A549 (cell line): ENCODE results near the gene IRGQ. TPM values are rescaled to one million over a fixed set of nuclear protein-coding genes. Genes with fewer than 3 reads are reported as not detected.
A peak's percentile ranks its signal among the peaks of the same experiment; 100 is the strongest.

Source experiments
- ATAC-seq, 2 experiments: fragments of 200-7000 bp in 1 of 2; fragments of >200 bp in 1 of 2; cut with Nextera tagmentation in 1 of 2; cut with Tn5 transposase in 1 of 2; 3 replicates each; pipeline versions ENCODE4 v1.8.0 to v1.9.1; 2018 to 2020; ENCODE audit warnings: mild to moderate bottlenecking in 1 of 2, moderate library complexity in 1 of 2
- CTCF ChIA-PET: fragments of 300-600 bp; sonication (Branson Sonifier 250); formaldehyde crosslinking; extraction: SDS; loops from one replicate; lab custom pipeline; 2021; ENCODE audit warnings: antibody characterized with exemption, inconsistent platforms; lab: Yijun Ruan, JAX
- POLR2A ChIA-PET: fragments of 350-600 bp; formaldehyde crosslinking; extraction: SDS; loops from one replicate; lab custom pipeline; 2021; ENCODE audit warnings: antibody characterized with exemption, inconsistent platforms; lab: Yijun Ruan, JAX
- DNase-seq, 2 experiments: peaks; one replicate each; pipeline versions ENCODE4 v3.0.0 to v3.0.0-alpha.2; 2011 to 2016; ENCODE audit warnings: low read depth in 1 of 2, low spot score in 1 of 2
- FAIRE-seq: peaks from 2 replicates; lab custom pipeline; 2011; peaks lifted over from hg19 to GRCh38; lab: Jason Lieb, UNC
- H3K27ac ChIP-seq, 2 experiments: fragments of >200 bp; sonication (Bioruptor Twin); formaldehyde crosslinking; 3 replicates each; pipeline ENCODE4 v1.5.1; 2016 to 2017
- H3K4me1 ChIP-seq: fragments of >200 bp; sonication (Bioruptor Twin); formaldehyde crosslinking; 3 replicates; pipeline ENCODE4 v1.6.1; 2016
- H3K4me2 ChIP-seq: fragments of >200 bp; sonication (Bioruptor Twin); formaldehyde crosslinking; 3 replicates; pipeline ENCODE4 v1.6.1; 2016
- H3K4me3 ChIP-seq: fragments of >200 bp; sonication (Bioruptor Twin); formaldehyde crosslinking; 3 replicates; pipeline ENCODE4 v1.5.1; 2016
- H3K9me3 ChIP-seq: fragments of >200 bp; sonication (Bioruptor Twin); formaldehyde crosslinking; 3 replicates; pipeline ENCODE4 v1.6.1; 2016
- ATOH8 ChIP-seq: fragments of 250-450 bp; sonication (Bioruptor Pico); IDR thresholded peaks from 2 replicates; pipeline ENCODE4 v1.5.0; 2020; ENCODE audit warnings: low read depth, mild to moderate bottlenecking, moderate library complexity
- BCL3 ChIP-seq: fragments of >200 bp; sonication (Bioruptor Twin); formaldehyde crosslinking; IDR thresholded peaks from 3 replicates; pipeline ENCODE4 v1.6.1; 2016
- CTCF ChIP-seq: fragments of >200 bp; sonication (Bioruptor Twin); formaldehyde crosslinking; IDR thresholded peaks from 3 replicates; pipeline ENCODE4 v1.5.1; 2016
- EHF ChIP-seq: fragments of 250-450 bp; sonication (Bioruptor Pico); IDR thresholded peaks from 2 replicates; pipeline ENCODE4 v1.5.0; 2020; ENCODE audit warnings: mild to moderate bottlenecking
- ELK1 ChIP-seq: fragments of 150-350 bp; IDR thresholded peaks from 2 replicates; pipeline ENCODE4 v1.6.1; 2014; ENCODE audit warnings: low read depth, mild to moderate bottlenecking, low read length
- KDM1A ChIP-seq: fragments of 200-600 bp; sonication (generic); IDR thresholded peaks from 2 replicates; pipeline ENCODE4 v1.6.1; 2016; ENCODE audit warnings: low read depth, mild to moderate bottlenecking
- KDM5A ChIP-seq: fragments of 200-600 bp; sonication (generic); IDR thresholded peaks from 2 replicates; pipeline ENCODE4 v1.6.1; 2016; ENCODE audit warnings: antibody characterized with exemption, mild to moderate bottlenecking
- MAFK ChIP-seq: fragments of 450-650 bp; IDR thresholded peaks from 2 replicates; pipeline ENCODE4 v1.6.1; 2014; ENCODE audit not compliant: partially characterized antibody
- MAZ ChIP-seq: fragments of 150-350 bp; IDR thresholded peaks from 2 replicates; pipeline ENCODE4 v1.6.1; 2014; ENCODE audit warnings: antibody characterized with exemption, low read depth, low read length, borderline replicate concordance
- MYC ChIP-seq: IDR thresholded peaks from 2 replicates; pipeline ENCODE4 v1.6.1; 2012; ENCODE audit warnings: mild to moderate bottlenecking, inconsistent platforms, low read length, improper control_type of control experiment, borderline replicate concordance
- PBX3 ChIP-seq: IDR thresholded peaks from 2 replicates; pipeline ENCODE4 v1.6.1; 2012
- RAD21 ChIP-seq, 2 experiments: fragments of >200 bp in 1 of 2; sonication (Bioruptor Twin) in 1 of 2; formaldehyde crosslinking in 1 of 2; IDR thresholded peaks in 1 of 2; conservative IDR thresholded peaks in 1 of 2; 2 replicates in 1 of 2; 3 replicates in 1 of 2; pipeline ENCODE4 v1.6.1; 2012 to 2018; ENCODE audit warnings: inconsistent platforms in 1 of 2
- RCOR1 ChIP-seq: fragments of 150-350 bp; IDR thresholded peaks from 2 replicates; pipeline ENCODE4 v1.6.1; 2014; ENCODE audit warnings: antibody characterized with exemption, low read length, low read depth
- REST ChIP-seq: fragments of 200-600 bp; sonication (generic); IDR thresholded peaks from 2 replicates; pipeline ENCODE4 v1.6.1; 2016; ENCODE audit warnings: antibody characterized with exemption, mild to moderate bottlenecking, moderate library complexity
- RNF2 ChIP-seq: fragments of 200-600 bp; sonication (generic); IDR thresholded peaks from 2 replicates; pipeline ENCODE4 v1.6.1; 2016; ENCODE audit warnings: low read depth, mild to moderate bottlenecking, antibody characterized with exemption, moderate library complexity, borderline replicate concordance
- SMC3 ChIP-seq: fragments of >200 bp; sonication (Bioruptor Twin); formaldehyde crosslinking; IDR thresholded peaks from 3 replicates; pipeline ENCODE4 v1.6.1; 2018; ENCODE audit warnings: inconsistent platforms
- TP53 ChIP-seq: fragments of 250-450 bp; sonication (Bioruptor Pico); IDR thresholded peaks from 2 replicates; pipeline ENCODE4 v1.5.0; 2021; ENCODE audit warnings: mild to moderate bottlenecking, moderate library complexity
- WGBS: methylation state at CpG from one replicate; pipeline ENCODE4 v1.1.6; 2017; ENCODE audit errors: missing lambda C conversion rate; 5-methylcytosine and 5-hydroxymethylcytosine counted together
- polyA plus RNA-seq, 4 experiments: library from polyadenylated mRNA; depleted of rRNA in 3 of 4; stranded (reverse); fragments of >200 nt; fragmentation: RNase III in 1 of 4; extraction: RNeasy Plus Mini Kit Qiagen cat#74134 plus additional on column Dnase treatment in 1 of 4; gene quantifications; 2 replicates in 3 of 4; 3 replicates in 1 of 4; pipeline ENCODE4 v1.2.3, GENCODE V29; 2011 to 2017

IRGQ gene
- polyA plus RNA-seq, 2 of the 4 experiments (the other 2 are of a cell fraction) = 6.5 to 10.0 TPM

GRCh38 chr19:43594710-43595604 lies 977 bp downstream of the IRGQ start:
- ChIA-PET POLR2A (interaction anchor here (0.5 to 2.5 kb wide), 4 partner anchors 10 to 93 kb away, joined by 3 to 21 read pairs (median 7); partner anchors contain the start of gene ZNF575), CTCF (interaction anchor here (0.6 to 4.6 kb wide), 41 partner anchors 8 to 491 kb away, joined by 3 to 51 read pairs (median 4); partner anchors contain the start of genes KCNN4, PINLYP, XRCC1 and ZNF575)
- Histone ChIP-seq H3K4me3 (peak overlapping the region; percentile 66), H3K9me3 (no peaks in the 10 kb centered on the region), H3K27ac (peak overlapping the region; percentile 79 to 87), H3K4me2 (peak overlapping the region; percentile 96), H3K4me1 (peaks cover 19% of the 10 kb centered on the region)
- DNase-seq (peak in 1 of 2 experiments; percentile 76), FAIRE-seq (no peak), ATAC-seq (peak; percentile 31 to 61; a peak in 4 of 6 replicates)
- peak; percentile 4; the same call in 1 of the 2 replicates for TF ChIP-seq KDM5A
- peak; percentile 65 for TF ChIP-seq CTCF
- no peak for TF ChIP-seq PBX3
- no peak for TF ChIP-seq BCL3
- peak; percentile 66 to 72 for TF ChIP-seq RAD21 (conservative IDR thresholded peaks at IDR 0.05 in 1 of 2, IDR thresholded peaks at IDR 0.05 in 1 of 2)
- peak; percentile 46; the same call in 2 of the 3 replicates for TF ChIP-seq SMC3
- TF ChIP-seq MAZ = no peak
- WGBS = 14% methylated on average over 39 of the region's 64 CpGs

- FAIRE-seq = no peak
- WGBS = 93% methylated on average over 10 of the region's 10 CpGs
- no peak for ATAC-seq
- TF ChIP-seq MAFK (no peak), REST (no peak), PBX3 (no peak), ELK1 (no peak), KDM1A (no peak), SMC3 (no peak), RCOR1 (no peak), TP53 (CRISPR knock-in tag) (no peak), RNF2 (no peak), MAZ (no peak), ATOH8 (CRISPR knock-in tag) (no peak), MYC (no peak), EHF (CRISPR knock-in tag) (no peak), BCL3 (no peak)
Observed at GRCh38 chr19:43594081-43594697, 1.7 kb downstream of the IRGQ start.

More at GRCh38 chr19:43594081-43594697, 1.7 kb downstream of the IRGQ start:
- ChIA-PET CTCF (interaction anchor here (0.6 to 4.6 kb wide), 38 partner anchors 8 to 216 kb away, joined by 3 to 51 read pairs (median 4); partner anchors contain the start of genes KCNN4, PINLYP, XRCC1 and ZNF575), POLR2A (interaction anchor here (0.5 to 2.5 kb wide), 3 partner anchors 9 to 92 kb away, joined by 3 to 21 read pairs (median 3); partner anchors contain the start of gene ZNF575)
- Histone ChIP-seq H3K4me3 (peak overlapping the region; percentile 66), H3K4me1 (peaks cover 19% of the 10 kb centered on the region), H3K9me3 (no peaks in the 10 kb centered on the region), H3K4me2 (peak overlapping the region; percentile 96), H3K27ac (peak overlapping the region in 1 of 2 experiments; percentile 87; a peak in 3 of 6 replicates)
- DNase-seq = no peak
